NCI-H146 (cell line): Measurements from ENCODE around the gene ZNF609.
A peak's percentile ranks its signal among the peaks of the same experiment; 100 is the strongest.
"Not testable (repeated sequence)": the region's sequence is repeated elsewhere in the genome, so short reads cannot be mapped to it uniquely, and the experiment has no call there.

Experiments
- DNase-seq: peaks from one replicate; lab custom pipeline; 2025; lab: John Stamatoyannopoulos, UW

The ZNF609 gene

DNA sequence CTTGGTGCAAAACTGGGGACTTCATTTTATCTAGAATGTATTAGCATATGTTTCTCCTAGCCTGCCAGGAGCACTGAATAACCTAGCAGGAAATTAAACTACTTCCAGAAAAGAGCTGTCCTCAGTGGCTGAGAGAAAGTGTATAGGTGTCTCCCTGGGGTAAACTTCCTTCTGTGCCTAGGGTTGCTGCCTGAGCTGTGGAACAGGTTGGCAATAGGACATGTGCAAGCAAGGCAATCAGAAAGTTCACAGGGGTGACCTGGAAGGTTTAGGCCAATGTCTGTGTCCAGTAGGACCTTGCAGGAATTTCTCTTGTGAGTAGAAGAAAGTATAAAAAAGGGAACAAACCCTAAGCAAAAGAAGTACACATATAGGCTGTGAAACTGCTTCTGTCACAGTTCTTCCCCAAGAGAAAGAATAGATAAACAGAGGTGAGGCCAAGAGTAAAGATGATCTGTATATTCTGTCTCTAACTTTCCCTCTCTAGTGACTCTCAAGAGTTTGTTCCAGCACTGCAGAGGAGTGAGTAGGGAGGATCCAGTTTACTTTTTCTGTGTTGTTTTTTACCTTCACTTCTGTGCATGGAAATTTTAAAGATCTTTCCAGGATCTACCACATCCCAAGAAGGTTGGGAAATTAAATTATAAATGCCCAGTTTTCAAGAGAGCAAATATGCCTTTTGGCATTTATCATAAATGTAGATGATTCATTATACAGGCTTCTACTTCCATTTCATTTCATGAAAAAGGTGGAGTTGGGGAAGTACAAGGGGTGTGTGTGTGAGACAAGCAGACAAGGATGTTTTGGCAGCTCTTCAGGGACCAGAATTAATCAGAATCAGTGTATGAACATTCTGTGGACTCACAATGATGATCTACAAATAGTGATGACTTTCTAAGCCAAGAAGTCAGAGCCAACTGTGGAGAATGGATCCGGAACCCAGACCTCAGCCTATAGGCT is 159.8 kb downstream of the ZNF609 start:
- no peak for DNase-seq

DNA sequence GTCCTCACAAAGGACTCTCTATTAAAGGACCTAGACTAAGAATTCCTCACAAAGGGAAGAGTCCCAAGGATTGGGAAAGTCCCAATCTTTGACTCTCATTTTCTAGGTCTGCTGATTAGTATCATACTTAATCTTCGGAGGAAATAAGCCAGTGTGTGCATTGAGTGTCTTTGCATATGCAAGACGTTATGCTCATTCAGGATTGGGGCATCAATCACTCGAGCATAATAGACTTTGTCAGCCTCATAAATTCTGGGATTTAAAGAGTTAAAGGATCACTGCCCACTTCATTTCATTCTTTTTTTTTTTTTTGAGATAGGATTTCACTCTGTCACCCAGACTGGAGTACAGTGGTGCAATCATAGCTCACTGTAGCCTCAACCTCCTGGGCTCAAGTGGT is 160.7 kb downstream of the ZNF609 start:
- no peak for DNase-seq

DNA sequence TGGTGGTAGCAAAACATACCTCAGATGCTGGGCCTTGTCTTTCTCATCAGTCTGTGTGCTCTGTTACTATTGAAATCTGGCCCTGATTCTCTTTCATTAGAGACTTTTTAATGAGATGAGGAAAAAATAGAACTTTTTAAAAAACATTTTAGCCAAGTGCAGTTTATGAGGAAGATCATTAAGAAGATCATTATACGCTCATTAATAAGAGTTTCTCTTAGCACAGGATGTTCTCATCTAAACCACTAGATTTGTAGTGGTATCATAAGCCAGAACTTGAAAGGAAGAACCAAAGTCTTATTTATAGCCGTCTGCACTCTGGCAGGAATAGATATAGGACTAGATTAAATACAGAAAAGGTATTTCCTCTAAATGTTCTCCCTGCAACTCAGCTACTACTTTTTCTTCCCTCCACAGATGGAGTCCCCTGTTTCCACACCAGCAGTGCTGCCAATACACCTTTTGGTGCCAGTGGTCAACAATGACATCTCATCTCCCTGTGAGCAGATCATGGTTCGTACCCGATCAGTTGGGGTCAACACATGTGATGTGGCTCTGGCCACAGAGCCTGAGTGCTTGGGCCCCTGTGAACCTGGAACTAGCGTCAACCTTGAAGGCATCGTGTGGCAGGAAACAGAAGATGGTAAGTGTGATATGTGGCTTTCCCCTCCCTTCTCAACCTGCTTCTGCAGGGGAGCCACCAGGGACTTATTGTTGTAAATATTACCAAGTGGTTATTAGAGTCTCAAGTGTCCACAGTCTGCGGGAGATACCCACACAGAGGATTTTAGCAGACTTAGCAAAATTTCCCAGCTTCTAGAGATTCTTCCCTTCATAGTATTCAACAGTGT is 162.3 kb downstream of the ZNF609 start:
- no peak for DNase-seq

DNA sequence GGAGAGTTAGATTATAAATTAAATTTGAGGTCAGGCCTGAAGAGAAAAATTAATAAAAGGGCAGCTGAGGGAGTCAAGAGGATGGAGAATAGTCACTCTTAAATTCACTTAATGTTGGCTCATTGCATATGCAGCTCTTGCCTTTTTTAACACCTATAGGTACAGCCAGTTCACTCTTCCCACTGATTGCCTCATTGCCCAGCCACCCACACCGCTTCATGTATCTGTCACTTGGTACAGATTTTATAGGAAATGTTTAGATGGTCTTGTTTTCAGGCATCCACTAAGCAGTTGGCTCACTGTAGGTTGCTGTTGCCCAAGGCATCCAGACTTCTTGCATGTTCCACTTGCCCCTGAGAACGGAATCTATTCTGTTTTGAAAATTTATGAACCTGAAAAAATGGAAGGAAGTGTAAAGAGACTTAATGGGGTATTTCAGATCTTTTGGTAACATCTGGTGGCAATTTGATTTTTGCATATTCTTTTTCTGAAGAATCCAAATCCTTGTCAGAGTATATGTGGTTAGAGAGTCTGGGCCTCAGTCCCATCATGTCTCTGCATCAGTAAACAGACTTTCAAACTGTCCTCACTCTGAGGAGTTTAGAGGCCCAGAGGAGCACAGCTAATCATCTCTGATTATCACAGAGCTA is 163.1 kb downstream of the ZNF609 start:
- no peak for DNase-seq

DNA sequence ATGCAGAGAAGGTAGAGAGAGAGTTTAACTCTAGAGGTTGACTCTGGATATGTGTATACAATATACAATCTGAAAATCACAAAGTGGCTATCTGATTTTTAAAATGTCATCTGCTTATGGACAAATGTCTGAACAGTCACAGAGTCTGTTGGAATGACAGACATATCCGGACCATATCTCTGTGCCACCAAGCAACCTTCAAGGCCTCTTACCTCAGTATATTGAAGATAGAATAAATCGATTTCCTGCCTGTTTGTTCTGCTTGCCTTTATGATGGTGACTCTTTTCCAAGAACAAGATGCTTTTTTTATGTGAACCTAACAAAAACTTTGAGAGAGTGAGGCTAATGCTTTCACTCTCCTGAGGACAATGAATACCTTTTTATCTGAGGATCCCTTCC is 163.9 kb downstream of the ZNF609 start:
- no peak for DNase-seq

DNA sequence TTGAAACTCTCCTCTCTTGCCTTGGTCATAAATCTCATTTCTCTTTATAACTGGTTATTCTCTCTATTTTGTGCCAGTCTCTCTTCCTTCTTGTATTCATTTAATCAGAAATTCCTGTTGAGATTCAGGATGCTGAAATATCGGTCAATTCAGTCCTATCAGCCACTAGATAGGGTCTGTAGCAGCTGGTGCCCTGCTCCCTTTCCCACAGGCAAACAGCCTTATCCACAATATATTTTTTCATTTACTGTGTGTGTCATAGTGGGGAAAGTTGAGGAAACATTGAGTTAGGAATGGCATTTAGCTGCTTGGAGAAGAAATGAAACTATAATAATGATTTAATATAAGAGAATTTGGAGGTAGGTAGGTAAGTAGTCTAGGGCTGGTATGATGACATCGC is 168.7 kb downstream of the ZNF609 start:
- DNase-seq, result no peak

DNA sequence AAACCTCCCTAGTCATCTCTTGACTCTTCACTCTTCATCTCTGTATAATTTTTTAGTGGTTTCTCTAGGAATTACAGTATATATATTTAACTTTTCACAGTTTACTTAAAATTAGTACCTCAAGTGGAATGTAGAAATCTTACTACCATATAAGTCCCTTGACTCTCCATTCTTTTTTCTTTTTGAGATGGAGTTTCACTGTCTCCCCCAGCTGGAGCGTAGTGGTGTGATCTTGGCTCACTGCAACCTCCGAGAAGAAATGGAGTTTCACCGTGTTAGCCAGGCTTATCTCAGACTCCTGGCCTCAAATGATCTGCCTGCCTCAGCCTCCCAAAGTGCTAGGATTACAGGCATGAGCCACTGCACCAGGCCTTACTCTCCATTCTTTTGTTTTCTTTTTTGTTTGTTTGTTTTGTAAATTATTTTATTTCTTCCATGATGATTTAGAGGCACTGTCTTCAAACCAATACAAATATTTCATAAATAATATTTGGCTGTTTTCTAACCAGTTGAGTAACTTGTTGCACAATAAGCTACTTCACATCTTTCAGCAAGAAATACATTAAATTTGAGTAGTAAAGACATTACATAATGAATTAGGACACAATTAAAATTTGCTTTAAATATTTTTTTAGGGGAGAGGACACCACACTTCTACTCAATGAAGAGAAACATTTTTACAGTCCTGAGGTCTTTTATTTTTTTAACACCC is 170.2 kb downstream of the ZNF609 start:
- DNase-seq, result no peak

DNA sequence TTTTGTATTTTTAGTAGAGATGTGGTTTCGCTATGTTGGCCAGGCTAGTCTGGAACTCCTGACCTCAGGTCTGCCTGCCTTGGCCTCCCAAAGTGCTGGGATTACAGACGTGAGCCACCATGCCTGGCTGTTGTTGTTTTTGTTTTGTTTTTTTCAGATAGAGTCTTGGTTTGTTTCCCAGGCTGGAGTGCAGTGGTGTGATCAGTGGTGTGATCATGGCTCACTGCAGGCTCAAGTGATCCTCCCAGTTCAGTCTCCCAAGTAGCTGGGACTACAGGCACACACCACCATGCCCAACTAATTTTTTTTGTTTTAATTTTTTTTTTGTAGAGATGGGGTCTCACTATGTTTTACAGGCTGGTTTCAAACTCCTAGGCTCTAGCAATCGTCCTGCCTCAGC is 172.3 kb downstream of the ZNF609 start:
- not testable (repeated sequence) for DNase-seq

DNA sequence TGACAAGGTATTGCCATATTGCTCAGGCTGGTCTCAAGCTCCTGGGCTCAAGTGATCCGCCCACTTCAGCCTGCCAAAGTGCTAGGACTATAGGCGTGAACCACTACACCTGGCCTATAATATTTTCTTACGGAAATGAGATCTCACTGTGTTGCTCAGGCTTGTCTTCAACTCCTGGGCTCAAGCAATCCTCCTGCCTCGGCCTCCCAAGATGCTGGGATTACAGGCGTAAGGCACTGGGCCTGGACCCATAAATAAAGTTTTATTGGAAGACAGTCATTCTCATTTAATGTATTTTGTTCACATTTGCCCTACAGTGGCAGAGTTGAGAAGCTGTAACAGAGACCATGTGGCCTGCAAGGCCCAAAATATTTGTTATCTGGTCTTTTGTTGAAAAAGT is 173.0 kb downstream of the ZNF609 start:
- DNase-seq, result no peak

DNA sequence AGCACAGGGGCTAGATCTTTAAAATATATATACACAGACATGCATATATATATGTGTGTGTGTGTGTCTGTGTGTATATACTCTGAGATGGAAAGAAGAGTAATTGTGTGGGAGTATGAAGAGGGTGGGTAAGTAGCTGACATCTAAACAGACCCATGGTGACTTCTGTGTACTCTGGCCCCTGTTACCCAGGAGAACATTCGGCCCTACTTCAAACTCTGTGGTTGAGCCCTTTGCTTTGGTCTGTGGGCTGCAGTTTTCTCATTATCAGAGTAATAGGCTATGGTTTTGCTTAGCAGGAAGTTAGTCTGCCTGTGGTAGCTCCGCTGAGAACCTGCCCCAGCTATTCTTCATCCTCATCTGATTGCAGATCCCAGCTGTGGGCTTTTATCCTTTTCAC is 173.6 kb downstream of the ZNF609 start:
- peak; percentile 22 for DNase-seq

DNA sequence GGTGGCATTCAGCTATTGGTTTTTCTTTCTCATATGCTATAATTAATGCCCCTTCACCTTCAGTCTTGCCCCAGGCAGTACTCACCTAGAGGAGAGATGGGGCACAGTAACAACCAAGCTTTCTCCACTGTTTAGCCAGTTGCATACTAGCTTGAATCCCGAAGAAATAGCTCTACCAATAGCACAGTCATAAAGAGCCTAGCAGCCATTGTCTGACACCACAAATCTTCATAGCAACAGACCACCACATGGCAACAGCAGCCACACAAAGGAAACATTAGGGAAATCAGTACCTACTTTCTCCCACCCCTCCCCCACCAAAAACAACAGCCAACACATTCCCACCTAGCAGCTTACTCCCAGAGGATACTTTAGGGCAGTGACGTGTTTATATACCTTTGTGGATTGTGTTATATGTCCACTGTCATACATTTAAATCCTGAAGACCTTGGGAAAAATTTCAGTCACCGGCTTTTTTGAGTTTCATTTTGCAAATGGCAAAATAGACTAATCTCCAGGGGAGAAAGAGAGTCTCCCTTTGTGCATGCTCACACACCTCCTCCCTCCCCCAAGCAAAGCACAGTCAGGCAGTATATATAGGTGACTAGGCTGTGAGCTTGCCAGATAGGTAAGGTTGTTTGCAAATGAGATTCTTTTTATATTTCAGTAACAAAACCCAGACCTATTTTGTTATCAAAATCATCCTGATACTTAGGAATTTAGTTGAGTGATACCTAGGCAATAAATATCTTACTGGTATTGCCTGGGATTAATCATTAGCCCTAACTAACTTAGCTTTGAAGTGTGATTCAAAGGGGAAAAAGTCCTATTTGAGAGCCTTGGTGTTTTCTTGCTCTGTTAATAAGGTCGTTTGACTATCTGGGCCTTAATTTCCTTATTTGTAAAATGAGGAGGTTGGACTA is 174.5 kb downstream of the ZNF609 start:
- DNase-seq, result peak; percentile 36

DNA sequence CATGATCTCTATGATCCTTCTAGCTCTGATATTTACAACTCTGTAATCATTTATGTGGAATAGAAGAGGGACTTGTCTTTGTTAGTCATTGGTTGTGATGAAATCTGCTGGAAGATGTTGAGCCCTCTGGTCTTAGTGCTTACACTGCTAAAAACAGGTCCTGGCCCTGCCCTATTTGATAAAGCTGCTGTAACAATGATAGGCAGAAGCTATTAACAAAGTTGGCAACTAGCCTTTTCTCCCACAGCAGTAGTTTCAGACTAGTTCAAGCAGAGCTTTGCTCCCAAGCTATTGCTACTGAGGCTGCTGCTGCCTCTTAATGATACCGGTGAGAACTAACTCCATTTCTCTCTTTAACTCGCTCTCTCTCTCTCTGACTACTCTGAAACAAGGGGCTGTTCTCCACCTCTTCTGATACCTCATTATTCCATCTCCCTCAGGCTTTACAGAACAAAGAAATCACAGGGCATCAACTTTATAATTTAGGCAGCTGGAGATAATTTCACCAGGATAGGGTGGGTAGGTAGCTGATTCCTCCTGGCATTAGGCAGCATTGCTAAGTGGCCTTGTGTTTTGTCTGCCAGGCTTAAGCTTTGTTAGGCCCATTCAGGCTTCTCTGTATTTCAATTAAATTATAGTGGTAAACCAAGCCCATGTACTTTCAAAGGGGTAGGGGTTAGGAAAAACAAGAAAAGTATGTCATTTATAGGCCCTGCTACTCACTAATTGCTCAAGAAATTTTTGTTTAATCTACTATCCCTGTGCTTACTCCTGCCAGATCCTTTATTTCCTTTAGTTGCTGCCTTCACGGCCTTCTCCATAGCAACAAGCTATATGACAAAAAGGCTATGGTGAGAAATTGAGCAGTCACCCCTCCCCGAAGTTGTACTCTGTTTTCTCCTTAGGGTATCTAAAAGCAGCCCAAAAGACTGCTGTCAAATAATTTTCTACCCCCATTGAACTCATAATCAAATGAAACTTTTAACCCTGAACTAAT is 175.4 kb downstream of the ZNF609 start:
- peak; percentile 12 for DNase-seq

DNA sequence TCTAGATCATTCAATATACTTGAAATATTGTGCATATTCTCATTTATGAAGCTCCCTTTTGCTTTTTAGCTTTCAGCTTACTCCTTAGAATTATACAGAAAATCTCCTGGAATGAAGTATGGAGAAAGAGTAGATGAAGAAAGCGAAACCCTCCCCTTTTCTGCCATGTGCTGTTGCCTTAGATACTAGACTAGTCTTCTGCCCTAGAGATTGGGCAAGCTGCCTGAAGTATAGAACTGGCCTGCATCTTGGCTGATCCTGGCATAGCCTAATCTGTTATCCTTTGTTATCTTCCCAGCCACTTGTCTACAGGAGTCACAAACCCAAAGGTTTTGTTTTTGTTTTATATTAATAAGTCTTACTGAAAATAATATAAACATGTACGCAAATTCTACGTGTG is 176.2 kb downstream of the ZNF609 start:
- DNase-seq, result no peak

DNA sequence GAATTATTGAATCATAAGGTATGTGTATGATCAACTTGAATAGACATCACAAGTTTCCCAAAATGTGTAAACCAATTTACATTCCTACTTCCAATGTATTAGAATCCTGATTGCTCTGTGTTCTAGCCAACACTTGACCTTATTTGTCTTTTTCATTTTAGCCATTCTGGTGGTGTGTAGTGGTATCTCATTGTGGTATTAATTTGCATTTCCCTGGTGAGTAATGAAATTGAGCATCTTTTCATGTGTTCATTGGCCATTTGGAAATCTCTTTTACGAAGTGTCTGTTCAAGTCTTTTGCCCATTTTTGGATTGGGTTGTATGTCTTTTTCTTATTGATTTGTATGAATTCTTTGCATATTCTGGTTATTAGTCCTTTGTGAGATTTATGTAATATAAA is 177.0 kb downstream of the ZNF609 start:
- DNase-seq, result no peak

DNA sequence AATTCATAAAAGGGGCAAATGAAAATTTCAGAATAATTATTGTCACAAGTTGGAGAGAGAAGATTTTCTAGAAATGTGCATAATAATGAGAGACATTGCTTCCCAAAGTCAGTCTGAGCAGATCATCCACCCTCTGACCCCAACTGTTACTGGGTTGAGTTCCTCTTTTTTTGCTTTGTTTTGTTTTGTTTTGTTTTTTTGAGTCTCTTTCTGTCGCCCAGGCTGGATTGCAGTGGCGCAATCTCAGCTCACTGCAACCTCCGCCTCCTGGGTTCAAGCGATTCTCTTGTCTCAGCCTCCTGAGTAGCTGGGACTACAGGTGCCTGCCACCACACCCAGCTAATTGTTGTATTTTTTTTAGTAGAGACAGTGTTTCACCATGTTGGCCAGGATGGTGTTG is 179.4 kb downstream of the ZNF609 start:
- DNase-seq, result not testable (repeated sequence)

DNA sequence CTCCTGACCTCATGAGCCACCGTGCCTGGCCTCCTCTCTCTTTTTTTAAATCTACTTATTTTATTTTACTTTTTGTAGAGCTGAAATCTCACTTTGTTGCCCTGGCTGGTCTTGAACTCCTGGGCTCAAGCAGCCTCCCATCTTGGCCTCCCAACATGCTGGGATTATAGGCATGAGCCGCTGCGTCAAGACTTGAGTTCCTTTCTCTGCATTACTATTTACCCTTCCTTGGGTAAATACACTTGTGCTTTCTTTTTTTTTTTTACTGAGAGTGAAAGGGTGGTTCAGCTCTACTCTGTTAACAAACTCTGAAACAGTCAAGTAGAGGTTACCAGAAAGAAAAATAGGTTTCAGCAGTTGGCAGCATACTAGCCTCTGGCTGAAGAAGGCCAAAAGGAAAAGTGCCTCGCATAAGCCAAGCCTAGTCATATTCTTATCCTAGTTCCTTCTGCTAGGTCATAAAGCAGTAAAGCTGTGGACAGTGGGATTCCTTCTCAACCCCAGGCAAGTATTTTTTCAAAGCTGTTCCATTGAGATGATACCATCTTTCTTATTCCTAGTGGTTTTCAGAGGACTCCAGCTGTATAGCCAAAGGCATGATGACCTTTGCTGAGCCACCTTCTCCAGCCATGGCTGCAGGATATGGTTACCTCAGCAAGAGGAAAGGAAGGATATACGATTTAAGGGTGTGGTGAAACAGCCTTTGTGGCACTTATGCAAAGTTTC is 179.9 kb downstream of the ZNF609 start:
- DNase-seq, result no peak

DNA sequence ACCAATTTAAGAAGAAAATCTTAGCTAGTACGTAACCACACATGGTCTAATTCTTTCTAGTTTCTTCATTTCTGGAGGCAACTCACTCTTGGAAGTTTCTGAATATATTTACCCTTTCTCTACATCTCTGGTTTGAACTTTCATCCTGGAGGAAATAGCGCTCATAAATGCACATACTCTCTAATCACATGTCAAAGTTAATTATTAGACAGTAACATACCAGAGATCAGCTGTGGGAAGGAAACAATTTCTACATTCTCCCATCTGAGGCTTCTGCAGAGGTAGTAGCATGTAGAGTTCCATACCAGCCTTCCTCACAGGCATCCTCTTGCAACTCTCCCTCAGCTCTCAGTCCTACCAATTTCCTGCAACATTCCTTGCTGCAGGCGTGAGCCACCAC is 182.5 kb downstream of the ZNF609 start:
- DNase-seq, result no peak

DNA sequence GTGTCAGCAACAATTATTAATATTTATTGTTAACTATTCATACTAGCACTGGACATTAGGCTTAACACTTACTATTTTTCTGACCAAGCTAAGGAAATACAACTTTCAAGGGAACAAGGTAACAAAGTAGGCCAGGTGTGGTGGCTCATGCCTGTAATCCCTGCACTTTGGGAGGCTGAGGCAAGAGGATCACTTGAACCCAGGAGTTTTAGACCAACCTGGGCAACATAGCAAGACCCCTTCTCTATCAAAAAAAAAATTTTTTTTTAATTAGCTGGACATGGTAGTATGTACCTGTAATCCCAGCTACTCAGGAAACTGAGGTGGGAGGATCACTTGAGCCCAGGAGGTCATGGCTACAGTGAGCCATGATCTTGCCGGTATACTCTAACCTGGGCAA is 183.3 kb downstream of the ZNF609 start:
- DNase-seq, result no peak

DNA sequence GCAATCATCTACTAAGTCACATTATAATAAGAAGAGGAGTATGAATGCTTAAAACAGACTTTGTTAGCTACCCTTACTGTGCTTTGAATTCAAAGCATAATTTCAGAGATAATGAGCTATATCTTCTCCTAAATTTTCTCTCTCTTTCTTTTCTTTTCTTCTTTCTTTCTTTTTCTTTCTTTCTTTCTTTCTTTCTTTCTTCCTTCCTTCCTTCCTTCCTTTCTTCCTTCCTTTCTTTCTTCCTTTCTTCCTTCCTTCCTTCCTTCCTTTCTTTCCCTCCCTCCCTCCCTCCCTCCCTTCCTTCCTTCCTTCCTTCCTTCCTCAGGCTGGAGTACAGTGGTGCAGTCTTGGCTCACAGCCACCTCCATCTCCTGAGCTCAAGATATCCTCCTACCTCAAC is 184.4 kb downstream of the ZNF609 start:
- DNase-seq, result not testable (repeated sequence)
